Measurements from ENCODE around the gene TMEM88. TPM values are rescaled to one million over a fixed set of nuclear protein-coding genes. Genes with fewer than 3 reads are reported as not detected.

TMEM88 gene
- total RNA-seq, 1 experiment from 2014 or later, result 2.8 TPM

DNA sequence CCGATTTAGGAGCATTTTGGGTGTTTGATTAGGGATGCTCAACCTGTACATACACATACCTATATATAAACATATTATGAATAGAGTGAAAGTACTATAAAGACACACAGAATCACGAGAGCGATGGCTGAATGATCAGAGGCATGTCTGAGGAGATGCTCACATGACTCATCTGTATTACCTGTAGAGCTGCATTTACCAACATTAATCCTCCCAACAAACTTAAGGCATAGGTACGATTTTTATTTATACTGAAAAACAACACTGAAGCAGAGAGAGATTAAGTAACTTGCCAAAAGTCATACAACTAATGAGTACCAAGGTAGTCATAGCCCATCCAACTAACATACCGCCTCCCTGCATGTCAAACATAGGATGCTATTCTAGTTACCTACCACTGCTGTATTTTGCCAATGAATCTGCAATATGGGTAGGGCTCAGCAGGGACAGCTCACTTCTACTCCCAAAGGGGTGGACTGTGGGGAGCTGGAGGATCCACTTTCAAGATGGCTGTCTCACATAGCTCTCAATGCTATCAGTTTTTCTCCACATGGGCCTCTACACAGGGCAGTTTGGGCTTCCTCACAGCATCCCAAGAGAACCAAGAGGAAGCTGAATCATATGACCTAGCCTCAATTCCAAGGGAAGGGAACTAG is 10.3 kb downstream of the TMEM88 start (continued):
- TF ChIP-seq, protein P1, sequence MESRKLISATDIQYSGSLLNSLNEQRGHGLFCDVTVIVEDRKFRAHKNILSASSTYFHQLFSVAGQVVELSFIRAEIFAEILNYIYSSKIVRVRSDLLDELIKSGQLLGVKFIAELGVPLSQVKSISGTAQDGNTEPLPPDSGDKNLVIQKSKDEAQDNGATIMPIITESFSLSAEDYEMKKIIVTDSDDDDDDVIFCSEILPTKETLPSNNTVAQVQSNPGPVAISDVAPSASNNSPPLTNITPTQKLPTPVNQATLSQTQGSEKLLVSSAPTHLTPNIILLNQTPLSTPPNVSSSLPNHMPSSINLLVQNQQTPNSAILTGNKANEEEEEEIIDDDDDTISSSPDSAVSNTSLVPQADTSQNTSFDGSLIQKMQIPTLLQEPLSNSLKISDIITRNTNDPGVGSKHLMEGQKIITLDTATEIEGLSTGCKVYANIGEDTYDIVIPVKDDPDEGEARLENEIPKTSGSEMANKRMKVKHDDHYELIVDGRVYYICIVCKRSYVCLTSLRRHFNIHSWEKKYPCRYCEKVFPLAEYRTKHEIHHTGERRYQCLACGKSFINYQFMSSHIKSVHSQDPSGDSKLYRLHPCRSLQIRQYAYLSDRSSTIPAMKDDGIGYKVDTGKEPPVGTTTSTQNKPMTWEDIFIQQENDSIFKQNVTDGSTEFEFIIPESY (IDR thresholded peaks at IDR 0.05; ENCODE audit: extremely low read depth, insufficient replicate concordance, low read length), result no peak
- TF ChIP-seq RAD21 (IDR thresholded peaks at IDR 0.05; ENCODE audit: low read depth) (no peak), JUND (IDR thresholded peaks at IDR 0.05) (no peak), SIN3A (IDR thresholded peaks at IDR 0.05; ENCODE audit: low read depth) (no peak), SRF (IDR thresholded peaks at IDR 0.05; ENCODE audit: low read depth) (no peak), ZFX (IDR thresholded peaks at IDR 0.05) (no peak), EGR1 (IDR thresholded peaks at IDR 0.05; ENCODE audit: low read depth) (no peak), CEBPB (IDR thresholded peaks at IDR 0.05; ENCODE audit: low read depth) (no peak)

DNA sequence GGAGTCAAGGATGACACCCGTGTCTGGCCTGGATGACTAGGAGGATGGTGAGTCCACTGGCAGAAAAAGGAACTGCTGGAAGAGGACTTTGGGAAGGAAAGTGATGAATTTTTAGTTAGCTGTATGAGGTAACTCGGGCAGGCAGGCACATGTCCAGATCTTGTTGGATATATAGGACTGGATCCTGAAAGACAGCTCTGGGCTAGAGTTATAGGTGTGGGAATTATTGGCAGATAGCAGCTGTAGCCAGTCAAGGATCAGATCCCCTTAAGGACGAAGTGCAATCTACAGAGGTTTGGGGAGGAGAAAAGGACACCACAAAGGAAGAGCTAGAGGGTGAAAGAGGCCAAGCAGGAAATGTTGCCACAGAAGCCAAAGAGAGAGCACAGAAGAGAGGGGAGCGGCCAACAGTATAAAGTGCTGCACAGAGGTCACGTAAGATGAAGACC is 13.0 kb downstream of the TMEM88 start:
- CTCF ChIA-PET, result no interaction called here

More for the DNA sequence above, 13.0 kb downstream of the TMEM88 start:
- H3K9me3 ChIP-seq (ENCODE audit: control insufficient read depth in 1 of 2, insufficient read depth in 1 of 2, low read depth in 1 of 2, low read length in 2 of 2), result peaks cover 0 to 9% of the 10 kb centered on the region in 2 experiments; a peak in 1 of 4 replicates
- RAD21 ChIA-PET (ENCODE audit: low non-redundant PET in 1 of 2, low total read pairs in 2 of 2, uncharacterized antibody in 2 of 2, unreplicated experiment in 2 of 2), result no interaction called here
- no peaks in the 10 kb centered on the region for H3K27me3 ChIP-seq (ENCODE audit: insufficient read depth, low read length)
- H3K9ac ChIP-seq (ENCODE audit: low read length), result no peak overlapping the region
- DNase-seq (ENCODE audit: low read depth, low spot score), result no peak
- no peak overlapping the region for H3K4me3 ChIP-seq (replicated peaks in 1 of 2; ENCODE audit: low read depth in 1 of 2, low read length in 2 of 2)
- ATAC-seq, result no peak
- TF ChIP-seq RAD21 (IDR thresholded peaks at IDR 0.05; ENCODE audit: low read depth) (no peak), ZFX (IDR thresholded peaks at IDR 0.05) (no peak), SIN3A (IDR thresholded peaks at IDR 0.05; ENCODE audit: low read depth) (no peak), CBX3 (IDR thresholded peaks at IDR 0.05; ENCODE audit: low read depth) (no peak), POLR2AphosphoS5 (IDR thresholded peaks at IDR 0.05; ENCODE audit: low read depth, low read length) (no peak), POLR2A (IDR thresholded peaks at IDR 0.05; ENCODE audit: borderline replicate concordance, extremely low read depth, insufficient read depth, insufficient read length) (no peak), FOSL1 (IDR thresholded peaks at IDR 0.05; ENCODE audit: low read depth) (no peak), TCF7L2 (IDR thresholded peaks at IDR 0.05; ENCODE audit: borderline replicate concordance, extremely low read depth, insufficient read depth, insufficient read length) (no peak)
- TF ChIP-seq, protein P2, sequence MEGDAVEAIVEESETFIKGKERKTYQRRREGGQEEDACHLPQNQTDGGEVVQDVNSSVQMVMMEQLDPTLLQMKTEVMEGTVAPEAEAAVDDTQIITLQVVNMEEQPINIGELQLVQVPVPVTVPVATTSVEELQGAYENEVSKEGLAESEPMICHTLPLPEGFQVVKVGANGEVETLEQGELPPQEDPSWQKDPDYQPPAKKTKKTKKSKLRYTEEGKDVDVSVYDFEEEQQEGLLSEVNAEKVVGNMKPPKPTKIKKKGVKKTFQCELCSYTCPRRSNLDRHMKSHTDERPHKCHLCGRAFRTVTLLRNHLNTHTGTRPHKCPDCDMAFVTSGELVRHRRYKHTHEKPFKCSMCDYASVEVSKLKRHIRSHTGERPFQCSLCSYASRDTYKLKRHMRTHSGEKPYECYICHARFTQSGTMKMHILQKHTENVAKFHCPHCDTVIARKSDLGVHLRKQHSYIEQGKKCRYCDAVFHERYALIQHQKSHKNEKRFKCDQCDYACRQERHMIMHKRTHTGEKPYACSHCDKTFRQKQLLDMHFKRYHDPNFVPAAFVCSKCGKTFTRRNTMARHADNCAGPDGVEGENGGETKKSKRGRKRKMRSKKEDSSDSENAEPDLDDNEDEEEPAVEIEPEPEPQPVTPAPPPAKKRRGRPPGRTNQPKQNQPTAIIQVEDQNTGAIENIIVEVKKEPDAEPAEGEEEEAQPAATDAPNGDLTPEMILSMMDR (IDR thresholded peaks at IDR 0.05 in 2 of 3, conservative IDR thresholded peaks at IDR 0.05 in 1 of 3; ENCODE audit: borderline replicate concordance in 1 of 3, insufficient read depth in 1 of 3, low read depth in 2 of 3, low read length in 2 of 3), result no peak
- H3K9me2 ChIP-seq (ENCODE audit: insufficient read depth), result no peaks in the 10 kb centered on the region
- POLR2A ChIA-PET, result no interaction called here
- peaks cover 0 to 10% of the 10 kb centered on the region in 2 experiments; a peak in 2 of 4 replicates for H3K36me3 ChIP-seq (ENCODE audit: control insufficient read depth in 1 of 2, insufficient read depth in 2 of 2, low read length in 2 of 2)
- no peak overlapping the region for H3K27ac ChIP-seq (ENCODE audit: low read depth, low read length)
- 0 out of 2 replicates have a peak, but pooled peaks cover 4% of the 10 kb centered on the region for H3K79me2 ChIP-seq (ENCODE audit: insufficient read depth, low read length)
- H2AFZ ChIP-seq (ENCODE audit: low read depth, low read length, poor library complexity, severe bottlenecking), result no peak overlapping the region
- peaks cover 3 to 14% of the 10 kb centered on the region in 2 experiments; a peak in 3 of 4 replicates for H3K4me1 ChIP-seq (ENCODE audit: control insufficient read depth in 1 of 2, insufficient read depth in 2 of 2, low read length in 2 of 2)
- BruUV-seq (replicated peaks), result no TSS peak
- H4K20me1 ChIP-seq (ENCODE audit: insufficient read depth), result no peaks in the 10 kb centered on the region
- no peak overlapping the region for H3K4me2 ChIP-seq (ENCODE audit: low read length)
- intact Hi-C loops (cut with micrococcal nuclease), result no loop called here

Data from HCT116 (cell line).